Measurements from ENCODE around the gene CDKN1B. TPM values are rescaled to one million over a fixed set of nuclear protein-coding genes. Genes with fewer than 3 reads are reported as not detected.
"Not testable (repeated sequence)": the region's sequence is repeated elsewhere in the genome, so short reads cannot be mapped to it uniquely, and the experiment has no call there.

CDKN1B gene
- total and polyA plus RNA-seq, 4 donors: 40.3 to 64.3 (median 51.8) TPM

DNA sequence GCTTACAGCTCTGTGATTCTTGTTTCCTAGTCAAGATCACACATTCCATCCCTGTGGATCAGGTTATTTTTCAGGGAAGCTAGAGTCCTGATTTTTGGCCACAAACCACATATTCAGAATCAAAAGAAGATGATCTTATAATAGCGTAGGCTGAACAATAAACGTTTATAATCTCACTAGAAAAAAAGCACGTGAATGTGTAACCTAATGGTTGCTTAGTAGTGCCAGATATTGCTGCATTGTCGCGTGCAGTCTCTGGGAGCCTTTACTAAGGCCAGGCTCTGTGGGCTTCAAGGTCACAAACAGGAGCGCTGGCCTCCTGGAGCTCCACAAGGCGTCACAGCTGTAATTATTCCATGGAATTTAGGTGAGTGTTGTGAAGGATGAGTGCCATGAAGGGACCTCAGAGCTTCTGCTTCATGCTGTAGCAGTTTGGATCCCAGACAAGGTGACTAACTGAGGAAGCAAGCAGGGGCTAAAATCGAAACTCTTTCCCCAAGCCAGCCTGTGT lies 17.4 kb downstream of the CDKN1B start:
- ATAC-seq (ENCODE audit: low FRiP score): no peak
- no peak for DNase-seq
- no peaks in the 10 kb centered on the region for H3K27me3 ChIP-seq (ENCODE audit: control insufficient read depth in 1 of 2, insufficient read depth in 2 of 2, low read length in 1 of 2)
- H3K9me3 ChIP-seq (ENCODE audit: control insufficient read depth, low read length): no peaks in the 10 kb centered on the region
- no peak overlapping the region for H3K4me3 ChIP-seq (ENCODE audit: low read length in 2 of 2)
- intact Hi-C loops (cut with DNase I): no loop called here
- H3K4me1 ChIP-seq (ENCODE audit: control insufficient read depth in 1 of 2, insufficient read depth in 2 of 2, low read length in 2 of 2): peaks cover 0 to 3% of the 10 kb centered on the region in 2 donors
- WGBS, 2 donors: 19 to 24% methylated on average over 8 of the region's 8 CpGs
- no peaks in the 10 kb centered on the region for H3K36me3 ChIP-seq (ENCODE audit: control insufficient read depth in 1 of 2, insufficient read depth in 2 of 2, low read length in 1 of 2)
- H3K27ac ChIP-seq (ENCODE audit: low read depth in 1 of 2, low read length in 2 of 2): peak overlapping the region in 1 of 2 donors; percentile 13

DNA sequence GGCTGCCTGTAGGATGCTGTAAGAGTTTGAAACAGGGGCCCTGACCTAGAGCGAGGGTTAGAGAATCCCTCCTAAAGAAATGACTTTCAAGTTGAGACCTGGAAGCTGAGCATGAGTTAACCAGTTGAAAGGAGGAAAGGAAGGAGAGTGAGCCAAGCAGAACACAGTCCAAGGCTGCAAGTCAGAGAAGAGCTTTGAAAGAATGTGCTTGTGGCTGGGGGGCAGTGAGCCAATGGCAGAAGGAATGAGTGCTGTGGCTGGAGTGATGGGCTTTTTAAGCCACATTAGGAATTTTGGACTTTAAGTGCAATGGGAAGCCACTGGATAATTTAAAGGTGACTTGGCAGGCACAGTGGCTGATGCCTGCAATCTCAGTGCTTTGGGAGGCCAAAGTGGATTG lies 18.1 kb downstream of the CDKN1B start:
- intact Hi-C loops (cut with DNase I): no loop called here
- 96 to 99% methylated on average over 1 of the region's 1 CpG for WGBS, 2 donors
- no peak overlapping the region for H3K27ac ChIP-seq (ENCODE audit: low read depth in 1 of 2, low read length in 2 of 2)

DNA sequence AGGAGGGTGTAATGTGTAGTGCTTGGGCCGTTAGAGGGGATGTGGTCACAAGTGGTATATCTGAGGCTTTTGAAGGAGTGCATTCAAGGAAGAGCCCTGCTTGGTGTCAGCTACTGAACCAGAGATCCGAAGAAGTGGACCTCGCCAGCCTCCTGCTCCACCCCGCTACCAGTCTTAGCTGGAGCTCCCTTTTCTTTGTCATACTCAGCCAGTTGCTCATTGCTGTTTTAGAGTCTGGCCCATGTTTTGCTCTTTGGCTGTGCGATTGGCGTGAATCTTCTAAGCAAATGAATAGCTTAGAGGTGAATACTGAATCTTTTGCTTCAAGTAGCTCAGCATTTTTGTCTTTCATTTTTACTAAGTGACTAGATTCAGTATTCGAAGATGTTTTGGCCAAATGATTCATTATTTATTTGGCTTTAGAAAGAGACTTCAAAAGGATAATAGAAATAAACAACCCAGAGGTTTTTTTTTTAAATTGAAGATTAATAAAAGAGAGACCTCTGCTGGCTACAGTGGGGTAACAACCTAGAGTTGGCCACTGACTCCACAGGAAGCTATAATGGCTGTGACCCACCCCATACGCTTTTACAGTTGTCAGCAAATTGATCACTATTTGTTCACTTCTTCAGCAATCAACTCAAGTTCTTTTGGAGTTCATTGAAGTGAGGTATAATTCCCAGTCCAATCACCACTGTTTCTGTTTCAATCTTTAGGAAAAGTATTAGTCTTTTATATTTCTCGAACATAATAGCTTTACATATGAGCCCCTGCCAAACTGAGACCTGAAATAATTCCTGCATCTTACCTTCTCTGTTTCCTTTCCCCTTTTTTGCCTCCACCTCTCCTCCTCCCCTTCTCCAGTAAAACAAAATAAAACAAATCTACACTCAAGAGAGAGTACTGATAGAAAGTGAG lies 19.9 kb downstream of the CDKN1B start:
- DNase-seq: no peak
- no peaks in the 10 kb centered on the region for H3K27me3 ChIP-seq (ENCODE audit: control insufficient read depth in 1 of 2, insufficient read depth in 2 of 2, low read length in 1 of 2)
- ATAC-seq (ENCODE audit: low FRiP score): peak; percentile 79
- H3K36me3 ChIP-seq (ENCODE audit: control insufficient read depth in 1 of 2, insufficient read depth in 2 of 2, low read length in 1 of 2): no peaks in the 10 kb centered on the region
- H3K27ac ChIP-seq (ENCODE audit: low read depth in 1 of 2, low read length in 2 of 2): no peak overlapping the region
- H3K4me3 ChIP-seq (ENCODE audit: low read length in 2 of 2): no peak overlapping the region
- intact Hi-C loops (cut with DNase I): no loop called here
- H3K4me1 ChIP-seq (ENCODE audit: control insufficient read depth in 1 of 2, insufficient read depth in 2 of 2, low read length in 2 of 2): peaks cover 0 to 3% of the 10 kb centered on the region in 2 donors
- WGBS, 2 donors: 32 to 41% methylated on average over 9 of the region's 9 CpGs
- H3K9me3 ChIP-seq (ENCODE audit: control insufficient read depth, low read length): no peaks in the 10 kb centered on the region

More for the DNA sequence above, 18.1 kb downstream of the CDKN1B start:
- Histone ChIP-seq H3K36me3 (ENCODE audit: control insufficient read depth in 1 of 2, insufficient read depth in 2 of 2, low read length in 1 of 2) (no peaks in the 10 kb centered on the region), H3K4me1 (ENCODE audit: control insufficient read depth in 1 of 2, insufficient read depth in 2 of 2, low read length in 2 of 2) (peaks cover 0 to 3% of the 10 kb centered on the region in 2 donors), H3K27me3 (ENCODE audit: control insufficient read depth in 1 of 2, insufficient read depth in 2 of 2, low read length in 1 of 2) (no peaks in the 10 kb centered on the region), H3K4me3 (ENCODE audit: low read length in 2 of 2) (no peak overlapping the region), H3K9me3 (ENCODE audit: control insufficient read depth, low read length) (no peaks in the 10 kb centered on the region)
- no peak for ATAC-seq (ENCODE audit: low FRiP score)
- DNase-seq: no peak

- H3K27me3 ChIP-seq (ENCODE audit: control insufficient read depth in 1 of 2, insufficient read depth in 2 of 2, low read length in 1 of 2); H3K4me1 ChIP-seq (ENCODE audit: control insufficient read depth in 1 of 2, insufficient read depth in 2 of 2, low read length in 2 of 2); H3K4me3 ChIP-seq (ENCODE audit: low read length in 2 of 2); DNase-seq; H3K9me3 ChIP-seq (ENCODE audit: control insufficient read depth, low read length); H3K27ac ChIP-seq (ENCODE audit: low read depth in 1 of 2, low read length in 2 of 2); H3K36me3 ChIP-seq (ENCODE audit: control insufficient read depth in 1 of 2, insufficient read depth in 2 of 2, low read length in 1 of 2); ATAC-seq (ENCODE audit: low FRiP score); intact Hi-C loops (cut with DNase I): not testable (repeated sequence)
- WGBS, 2 donors: 86 to 92% methylated on average over 2 of the region's 2 CpGs
Measured at GRCh38 chr12:12738152-12738551, 21.0 kb downstream of the CDKN1B start.

GRCh38 chr12:12741660-12742059 lies 24.5 kb downstream of the CDKN1B start:
- DNase-seq (no peak), ATAC-seq (ENCODE audit: low FRiP score) (no peak)
- Histone ChIP-seq H3K27me3 (ENCODE audit: control insufficient read depth in 1 of 2, insufficient read depth in 2 of 2, low read length in 1 of 2) (no peaks in the 10 kb centered on the region), H3K27ac (ENCODE audit: low read depth in 1 of 2, low read length in 2 of 2) (no peak overlapping the region), H3K4me3 (ENCODE audit: low read length in 2 of 2) (no peak overlapping the region), H3K9me3 (ENCODE audit: control insufficient read depth, low read length) (no peaks in the 10 kb centered on the region), H3K36me3 (ENCODE audit: control insufficient read depth in 1 of 2, insufficient read depth in 2 of 2, low read length in 1 of 2) (no peaks in the 10 kb centered on the region), H3K4me1 (ENCODE audit: control insufficient read depth in 1 of 2, insufficient read depth in 2 of 2, low read length in 2 of 2) (no peaks in the 10 kb centered on the region)
- 14 to 19% methylated on average over 3 of the region's 3 CpGs for WGBS, 2 donors
- intact Hi-C loops (cut with DNase I): no loop called here

- intact Hi-C loops (cut with DNase I): no loop called here
- H3K27me3 ChIP-seq (ENCODE audit: control insufficient read depth in 1 of 2, insufficient read depth in 2 of 2, low read length in 1 of 2): no peaks in the 10 kb centered on the region
- DNase-seq (no peak), ATAC-seq (ENCODE audit: low FRiP score) (no peak)
- H3K36me3 ChIP-seq (ENCODE audit: control insufficient read depth in 1 of 2, insufficient read depth in 2 of 2, low read length in 1 of 2): no peaks in the 10 kb centered on the region
- H3K27ac ChIP-seq (ENCODE audit: low read depth in 1 of 2, low read length in 2 of 2): no peak overlapping the region
- H3K4me1 ChIP-seq (ENCODE audit: control insufficient read depth in 1 of 2, insufficient read depth in 2 of 2, low read length in 2 of 2): peaks cover 0 to 2% of the 10 kb centered on the region in 2 donors
- H3K4me3 ChIP-seq (ENCODE audit: low read length in 2 of 2): no peak overlapping the region
- H3K9me3 ChIP-seq (ENCODE audit: control insufficient read depth, low read length): no peaks in the 10 kb centered on the region
- WGBS, 2 donors: 86 to 91% methylated on average over 8 of the region's 8 CpGs
Measured at GRCh38 chr12:12744546-12745305, 27.6 kb downstream of the CDKN1B start.

DNA sequence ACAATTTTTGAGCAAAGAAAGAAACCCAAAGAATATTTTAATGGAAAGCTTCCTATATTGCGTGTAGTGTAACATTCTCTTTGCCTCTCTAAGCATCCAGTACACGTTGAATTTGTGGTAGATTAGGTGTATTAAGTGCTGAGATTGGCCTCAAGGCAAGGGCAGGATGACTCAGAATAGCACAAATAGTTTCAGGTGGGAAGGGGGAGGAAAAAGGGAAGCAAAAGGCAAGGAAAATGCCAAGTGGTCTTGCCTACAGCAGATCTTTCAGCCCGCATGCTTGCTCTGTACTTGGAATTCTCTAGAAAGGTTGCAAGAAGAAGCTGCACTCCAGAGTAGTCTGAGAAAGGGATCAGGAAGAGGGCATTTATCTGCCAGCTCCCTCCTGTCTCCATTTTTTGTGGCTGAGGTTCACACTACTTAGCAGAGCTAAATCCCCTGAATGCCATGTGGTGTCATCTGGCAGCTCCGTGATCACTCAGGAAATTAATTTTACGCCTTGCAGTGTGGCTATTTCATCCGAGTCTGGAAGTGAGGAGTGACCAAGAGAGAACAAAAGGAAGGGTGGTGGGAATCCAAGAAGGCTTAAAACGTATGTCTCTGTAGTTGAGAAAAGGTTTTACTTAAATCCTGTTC lies 28.5 kb downstream of the CDKN1B start:
- intact Hi-C loops (cut with DNase I): no loop called here
- WGBS, 2 donors: 77 to 86% methylated on average over 7 of the region's 7 CpGs
- Histone ChIP-seq H3K9me3 (ENCODE audit: control insufficient read depth, low read length) (no peaks in the 10 kb centered on the region), H3K36me3 (ENCODE audit: control insufficient read depth in 1 of 2, insufficient read depth in 2 of 2, low read length in 1 of 2) (no peaks in the 10 kb centered on the region), H3K27ac (ENCODE audit: low read depth in 1 of 2, low read length in 2 of 2) (no peak overlapping the region), H3K4me1 (ENCODE audit: control insufficient read depth in 1 of 2, insufficient read depth in 2 of 2, low read length in 2 of 2) (peaks cover 0 to 2% of the 10 kb centered on the region in 2 donors), H3K27me3 (ENCODE audit: control insufficient read depth in 1 of 2, insufficient read depth in 2 of 2, low read length in 1 of 2) (no peaks in the 10 kb centered on the region), H3K4me3 (ENCODE audit: low read length in 2 of 2) (no peak overlapping the region)
- DNase-seq (no peak), ATAC-seq (ENCODE audit: low FRiP score) (no peak)

DNA sequence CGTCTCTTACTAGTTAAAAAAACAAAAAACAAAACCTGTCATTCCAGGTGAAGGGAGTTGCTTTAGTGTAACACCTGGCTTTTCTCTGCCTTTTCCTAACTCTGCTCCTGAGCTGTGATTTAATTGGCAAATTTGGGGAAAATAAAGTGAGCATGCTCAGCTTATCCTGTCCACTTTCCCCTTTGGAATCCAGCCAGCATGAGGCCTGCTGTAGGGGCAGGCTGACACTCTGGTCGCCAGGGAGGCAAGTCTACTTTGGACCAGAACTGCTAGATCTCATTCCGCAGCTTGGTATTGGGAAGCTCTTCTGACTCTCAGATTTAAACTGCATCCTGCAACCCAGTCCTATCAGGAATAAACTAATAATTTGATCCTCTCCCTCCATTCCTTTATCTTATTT lies 30.1 kb downstream of the CDKN1B start:
- H3K36me3 ChIP-seq (ENCODE audit: control insufficient read depth in 1 of 2, insufficient read depth in 2 of 2, low read length in 1 of 2): no peaks in the 10 kb centered on the region
- peak overlapping the region in 1 of 2 donors; percentile 26 for H3K27ac ChIP-seq (ENCODE audit: low read depth in 1 of 2, low read length in 2 of 2)
- DNase-seq (no peak), ATAC-seq (ENCODE audit: low FRiP score) (no peak)
- WGBS, 2 donors: 41 to 46% methylated on average over 3 of the region's 3 CpGs
- no peaks in the 10 kb centered on the region for H3K9me3 ChIP-seq (ENCODE audit: control insufficient read depth, low read length)
- H3K4me1 ChIP-seq (ENCODE audit: control insufficient read depth in 1 of 2, insufficient read depth in 2 of 2, low read length in 2 of 2): peaks cover 0 to 2% of the 10 kb centered on the region in 2 donors
- no peaks in the 10 kb centered on the region for H3K27me3 ChIP-seq (ENCODE audit: control insufficient read depth in 1 of 2, insufficient read depth in 2 of 2, low read length in 1 of 2)
- no peak overlapping the region for H3K4me3 ChIP-seq (ENCODE audit: low read length in 2 of 2)
- intact Hi-C loops (cut with DNase I): no loop called here
